CD4-positive, alpha-beta memory T cell (primary cell): Measurements from ENCODE around the gene DNM1L. TPM values are rescaled to one million over a fixed set of nuclear protein-coding genes. Genes with fewer than 3 reads are reported as not detected.
A peak's percentile ranks its signal among the peaks of the same experiment; 100 is the strongest.

Source experiments
- CTCF ChIA-PET: fragments of 350-600 bp; sonication (Branson Sonifier 250); formaldehyde crosslinking; loops from one replicate; lab custom pipeline; 2021; ENCODE audit warnings: inconsistent platforms; ENCODE audit not compliant: partially characterized antibody; lab: Charles Lee
- POLR2A ChIA-PET: fragments of 350-600 bp; sonication (Branson Sonifier 250); formaldehyde crosslinking; loops from one replicate; lab custom pipeline; 2021; ENCODE audit not compliant: partially characterized antibody; lab: Charles Lee
- DNase-seq, 5 donors: peaks; one replicate each; pipeline versions ENCODE4 v3.0.0 to v3.0.0-alpha.2; 2020 to 2022; ENCODE audit warnings: mixed read lengths in 1 of 5
- H3K27ac ChIP-seq: one replicate; pipeline ENCODE4 v1.7.0; 2013; ENCODE audit warnings: low read depth, low read length
- H3K27me3 ChIP-seq: 2 replicates; pipeline ENCODE4 v1.7.0; 2013; ENCODE audit warnings: mild to moderate bottlenecking, low read length, moderate library complexity; ENCODE audit not compliant: insufficient read depth
- H3K36me3 ChIP-seq: 2 replicates; pipeline ENCODE4 v1.7.0; 2013; ENCODE audit warnings: mild to moderate bottlenecking, low read length, moderate library complexity; ENCODE audit not compliant: insufficient read depth
- H3K4me1 ChIP-seq: 2 replicates; pipeline ENCODE4 v1.7.0; 2013; ENCODE audit warnings: mild to moderate bottlenecking, low read length, moderate library complexity; ENCODE audit not compliant: insufficient read depth
- H3K4me3 ChIP-seq, 2 donors: one replicate each; pipeline ENCODE4 v1.7.0; 2013; ENCODE audit warnings: low read length in 2 of 2, mild to moderate bottlenecking in 1 of 2
- H3K9me3 ChIP-seq, 2 donors: one replicate each; pipeline ENCODE4 v1.7.0; 2013; ENCODE audit warnings: low read length in 2 of 2, control low read depth in 1 of 2; ENCODE audit not compliant: control insufficient read depth in 1 of 2
- H3K27ac Mint-ChIP-seq, 7 donors: one replicate each; pipeline ENCODE4 v1.8.0; 2020 to 2021; ENCODE audit warnings: mixed read lengths in 7 of 7, mild to moderate bottlenecking in 6 of 7, inconsistent platforms in 3 of 7, moderate library complexity in 3 of 7
- H3K27me3 Mint-ChIP-seq, 2 donors: one replicate each; pipeline ENCODE4 v1.8.0; 2020 to 2021; ENCODE audit warnings: mixed read lengths in 2 of 2
- H3K36me3 Mint-ChIP-seq, 2 donors: one replicate each; pipeline ENCODE4 v1.8.0; 2020 to 2021; ENCODE audit warnings: mixed read lengths in 2 of 2, inconsistent platforms in 1 of 2, mild to moderate bottlenecking in 1 of 2
- H3K4me1 Mint-ChIP-seq, 4 donors: one replicate each; pipeline ENCODE4 v1.8.0; 2020 to 2021; ENCODE audit warnings: mixed read lengths in 4 of 4, mild to moderate bottlenecking in 1 of 4
- H3K4me3 Mint-ChIP-seq, 8 donors: one replicate each; pipeline ENCODE4 v1.8.0; 2020 to 2021; ENCODE audit warnings: mixed read lengths in 8 of 8, mild to moderate bottlenecking in 7 of 8, moderate library complexity in 6 of 8, inconsistent platforms in 3 of 8
- H3K9me3 Mint-ChIP-seq, 8 donors: one replicate each; pipeline ENCODE4 v1.8.0; 2020 to 2021; ENCODE audit warnings: mixed read lengths in 8 of 8, mild to moderate bottlenecking in 5 of 8, inconsistent platforms in 3 of 8, moderate library complexity in 1 of 8
- intact Hi-C: fragments of 100-400 bp; cut with micrococcal nuclease; formaldehyde crosslinking; loops from one replicate; pipeline ENCODE4 v1.15.1; 2023
- polyA plus RNA-seq, 2 donors: library from polyadenylated mRNA; unstranded; fragments of 300-500 nt; fragmentation: Illumina TruSeq; gene quantifications; one replicate each; pipeline ENCODE4 v1.2.3, GENCODE V29; 2021
- total RNA-seq, 2 experiments: library from RNA; stranded (reverse); gene quantifications; one replicate each; pipeline ENCODE4 v1.2.3, GENCODE V29; 2021

Gene DNM1L
- total and polyA plus RNA-seq, 4 experiments from 2014 or later, result 12.9 to 50.1 (median 32.5) TPM

DNA sequence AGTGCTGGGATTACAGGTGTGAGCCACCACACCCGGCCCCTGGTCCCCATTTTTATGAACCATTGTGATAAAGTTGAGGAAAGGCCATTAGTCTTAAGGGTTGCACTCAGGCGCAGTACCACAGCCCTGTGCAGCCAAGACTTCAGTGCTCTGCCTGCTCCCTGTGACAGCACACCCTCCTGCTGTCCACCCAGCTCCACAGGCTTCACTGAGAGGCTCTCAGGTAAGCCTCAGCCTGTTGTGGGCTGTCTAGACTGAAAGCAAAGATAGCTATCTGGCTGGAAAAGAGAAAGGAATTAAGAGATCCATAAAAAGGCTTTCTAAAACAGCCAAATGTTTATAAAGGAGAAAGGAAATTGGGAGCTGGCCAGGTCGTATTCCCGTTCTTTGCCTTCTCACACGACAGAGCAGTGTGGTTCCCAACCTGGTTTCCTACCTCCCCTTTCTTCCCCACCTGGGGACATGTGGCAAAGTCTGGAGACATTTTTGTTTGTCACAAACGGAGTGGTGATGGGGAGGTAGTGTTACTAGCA lies 19.1 kb upstream of the DNM1L start:
- Histone ChIP-seq H3K27me3 (no peaks in the 10 kb centered on the region), H3K4me3 (no peak overlapping the region), H3K4me1 (no peaks in the 10 kb centered on the region), H3K27ac (no peak overlapping the region), H3K36me3 (no peaks in the 10 kb centered on the region), H3K9me3 (no peaks in the 10 kb centered on the region)
- Mint-ChIP-seq H3K4me3 (no peak overlapping the region), H3K9me3 (no peaks in the 10 kb centered on the region), H3K27ac (peak overlapping the region in 1 of 7 donors; percentile 19), H3K27me3 (peaks cover 0 to 1% of the 10 kb centered on the region in 2 donors), H3K36me3 (no peaks in the 10 kb centered on the region), H3K4me1 (peaks cover 0 to 4% (median 2%) of the 10 kb centered on the region in 4 donors)
- POLR2A ChIA-PET, result no interaction called here
- intact Hi-C loops, result no loop called here
- CTCF ChIA-PET, result no interaction called here
- DNase-seq, result no peak

DNA sequence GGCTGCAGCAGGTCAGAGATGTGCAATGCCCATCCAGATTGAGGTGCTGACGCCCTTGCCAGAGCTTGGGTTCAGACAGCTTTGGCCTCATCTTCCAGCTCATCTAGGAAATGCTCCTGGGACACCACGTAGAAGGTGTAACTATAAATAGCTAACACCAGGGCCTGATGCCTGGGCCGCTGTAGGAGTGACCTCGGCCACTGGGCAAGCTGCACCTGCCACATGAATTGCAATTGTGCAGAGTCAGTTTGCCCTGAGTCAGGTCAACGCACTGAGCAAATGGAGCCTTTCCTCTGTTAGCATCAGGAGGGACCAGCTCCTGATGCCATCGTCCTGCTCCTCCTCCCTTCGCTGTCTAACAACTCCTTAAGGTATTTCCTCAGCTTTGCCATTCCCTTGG lies 17.4 kb upstream of the DNM1L start:
- intact Hi-C loops, result no loop called here
- no peak for DNase-seq
- H3K27me3 Mint-ChIP-seq, result peaks cover 0 to 1% of the 10 kb centered on the region in 2 donors
- H3K4me1 ChIP-seq, result no peaks in the 10 kb centered on the region
- H3K9me3 ChIP-seq, result no peaks in the 10 kb centered on the region
- H3K36me3 Mint-ChIP-seq, result no peaks in the 10 kb centered on the region
- no peak overlapping the region for H3K4me3 ChIP-seq
- H3K4me3 Mint-ChIP-seq, result no peak overlapping the region
- H3K27ac ChIP-seq, result no peak overlapping the region
- H3K4me1 Mint-ChIP-seq, result peaks cover 0 to 4% (median 2%) of the 10 kb centered on the region in 4 donors
- H3K27me3 ChIP-seq, result no peaks in the 10 kb centered on the region
- H3K27ac Mint-ChIP-seq, result no peak overlapping the region
- no peaks in the 10 kb centered on the region for H3K36me3 ChIP-seq
- H3K9me3 Mint-ChIP-seq, result no peaks in the 10 kb centered on the region
- POLR2A ChIA-PET, result no interaction called here
- CTCF ChIA-PET, result no interaction called here

- Histone ChIP-seq H3K27ac (no peak overlapping the region), H3K27me3 (no peaks in the 10 kb centered on the region), H3K4me1 (no peaks in the 10 kb centered on the region), H3K36me3 (no peaks in the 10 kb centered on the region), H3K4me3 (no peak overlapping the region), H3K9me3 (no peaks in the 10 kb centered on the region)
- no peak overlapping the region for H3K27ac Mint-ChIP-seq
- H3K4me3 Mint-ChIP-seq, result no peak overlapping the region
- no peak for DNase-seq
- peaks cover 0 to 2% (median 0%) of the 10 kb centered on the region in 8 donors for H3K9me3 Mint-ChIP-seq
- CTCF ChIA-PET, result interaction anchor here (1.2 kb wide), 1 partner anchor 93 kb away, joined by 3 read pairs; the partner anchor contains the start of gene YARS2
- H3K36me3 Mint-ChIP-seq, result no peaks in the 10 kb centered on the region
- peaks cover 1 to 2% of the 10 kb centered on the region in 2 donors for H3K27me3 Mint-ChIP-seq
- intact Hi-C loops, result no loop called here
- peaks cover 0 to under 1% (median under 1%) of the 10 kb centered on the region in 4 donors for H3K4me1 Mint-ChIP-seq
- POLR2A ChIA-PET, result no interaction called here
Observed at GRCh38 chr12:32662665-32663064, 16.4 kb upstream of the DNM1L start.

- H3K9me3 Mint-ChIP-seq, result peaks cover 0 to 24% (median 18%) of the 10 kb centered on the region in 8 donors
- H3K36me3 ChIP-seq, result no peaks in the 10 kb centered on the region
- no peaks in the 10 kb centered on the region for H3K4me1 ChIP-seq
- H3K36me3 Mint-ChIP-seq, result peaks cover 0 to 5% of the 10 kb centered on the region in 2 donors
- peak overlapping the region in 1 of 7 donors; percentile 30 for H3K27ac Mint-ChIP-seq
- ChIA-PET CTCF (no interaction called here), POLR2A (no interaction called here)
- H3K27me3 ChIP-seq, result no peaks in the 10 kb centered on the region
- peak overlapping the region in 4 of 8 donors; percentile 15 to 73 (median 34) for H3K4me3 Mint-ChIP-seq
- H3K27ac ChIP-seq, result no peak overlapping the region
- H3K27me3 Mint-ChIP-seq, result peaks cover 2 to 8% of the 10 kb centered on the region in 2 donors
- no peaks in the 10 kb centered on the region for H3K4me1 Mint-ChIP-seq
- no peak overlapping the region for H3K4me3 ChIP-seq
- intact Hi-C loops, result no loop called here
- no peak for DNase-seq
- H3K9me3 ChIP-seq, result no peaks in the 10 kb centered on the region
Observed at GRCh38 chr12:32666018-32666417, 13.1 kb upstream of the DNM1L start.

- H3K27me3 ChIP-seq, result no peaks in the 10 kb centered on the region
- ChIA-PET CTCF (no interaction called here), POLR2A (no interaction called here)
- Mint-ChIP-seq H3K4me3 (no peak overlapping the region), H3K4me1 (no peaks in the 10 kb centered on the region), H3K27ac (no peak overlapping the region), H3K27me3 (peaks cover 2 to 9% of the 10 kb centered on the region in 2 donors), H3K36me3 (peaks cover 0 to 5% of the 10 kb centered on the region in 2 donors), H3K9me3 (peaks cover 0 to 24% (median 18%) of the 10 kb centered on the region in 8 donors)
- H3K36me3 ChIP-seq, result no peaks in the 10 kb centered on the region
- H3K9me3 ChIP-seq, result no peaks in the 10 kb centered on the region
- DNase-seq, result no peak
- H3K4me1 ChIP-seq, result no peaks in the 10 kb centered on the region
- H3K4me3 ChIP-seq, result no peak overlapping the region
- intact Hi-C loops, result no loop called here
- H3K27ac ChIP-seq, result no peak overlapping the region
Observed at GRCh38 chr12:32669584-32669983, 9.5 kb upstream of the DNM1L start.

DNA sequence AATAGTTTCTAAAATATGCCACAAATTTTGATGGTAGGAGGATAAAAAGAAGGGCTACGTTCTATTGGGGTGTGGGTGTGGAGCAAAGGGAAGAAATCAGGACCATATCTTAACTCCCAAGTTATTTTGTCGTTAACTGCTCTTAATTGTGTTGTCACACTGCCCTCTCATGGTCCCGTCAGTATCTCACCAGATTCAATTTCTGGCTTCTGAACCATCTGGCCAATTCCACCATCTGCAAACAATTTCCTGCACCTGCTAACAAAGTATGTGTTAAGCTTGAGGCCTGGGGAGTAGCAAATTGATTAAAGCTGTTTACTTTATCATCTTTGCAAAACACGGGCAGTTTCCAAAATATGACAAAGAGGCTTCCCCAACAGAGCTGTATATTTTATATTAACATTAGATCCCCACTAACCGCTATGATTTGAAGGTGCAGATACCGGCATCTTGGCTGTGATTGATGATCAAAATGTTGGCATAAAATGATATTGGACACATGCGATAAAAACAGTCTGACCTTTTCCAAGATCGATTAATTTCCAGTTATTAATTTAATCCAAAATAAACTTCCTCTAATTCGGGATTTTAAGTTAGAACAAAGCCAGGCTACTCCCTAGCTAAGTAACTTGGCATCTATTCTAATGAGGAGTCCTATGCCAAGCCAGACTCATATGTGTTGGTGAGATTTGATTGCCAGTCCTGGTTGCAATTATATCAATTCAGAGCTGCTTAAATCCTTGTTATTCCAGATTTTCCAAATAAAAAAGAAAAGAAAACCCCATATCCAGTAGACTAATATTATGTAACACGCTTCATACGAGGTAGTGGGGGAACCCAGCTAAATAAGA lies 6.9 kb upstream of the DNM1L start:
- POLR2A ChIA-PET, result no interaction called here
- H3K36me3 ChIP-seq, result no peaks in the 10 kb centered on the region
- H3K27me3 Mint-ChIP-seq, result peaks cover 2 to 7% of the 10 kb centered on the region in 2 donors
- CTCF ChIA-PET, result interaction anchor here (1.4 kb wide), 1 partner anchor 1019 kb away, joined by 3 read pairs; no protein-coding TSS in a partner anchor
- no peaks in the 10 kb centered on the region for H3K4me1 ChIP-seq
- no peak overlapping the region for H3K4me3 Mint-ChIP-seq
- DNase-seq, result no peak
- peak overlapping the region in 1 of 7 donors; percentile 32 for H3K27ac Mint-ChIP-seq
- H3K27me3 ChIP-seq, result no peaks in the 10 kb centered on the region
- H3K9me3 Mint-ChIP-seq, result peaks cover 0 to 24% (median 18%) of the 10 kb centered on the region in 8 donors
- no peaks in the 10 kb centered on the region for H3K4me1 Mint-ChIP-seq
- peaks cover 0 to 5% of the 10 kb centered on the region in 2 donors for H3K36me3 Mint-ChIP-seq
- no peak overlapping the region for H3K4me3 ChIP-seq
- H3K9me3 ChIP-seq, result no peaks in the 10 kb centered on the region
- no peak overlapping the region for H3K27ac ChIP-seq
- intact Hi-C loops, result loop anchor here (10.0 kb wide), 2 partner anchors 1597 to 1977 kb away; partner anchors contain the start of genes DDX11 and IPO8

DNA sequence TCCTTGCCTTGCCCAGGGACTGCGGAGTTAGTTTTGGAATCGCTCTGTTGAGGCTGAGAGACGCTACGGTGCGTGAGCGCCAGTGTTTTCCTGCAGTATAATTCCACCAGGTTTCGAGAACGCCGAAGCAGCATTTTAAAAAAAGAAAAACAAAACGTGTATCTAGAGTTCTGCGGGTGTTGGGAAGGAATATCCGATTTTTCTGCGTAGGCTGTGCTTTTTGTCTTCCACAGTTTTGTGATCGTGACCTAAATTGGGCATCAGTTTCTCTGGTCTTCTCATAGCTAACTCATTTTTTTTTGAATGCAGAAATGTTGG lies 778 bp downstream of the DNM1L start:
- no peaks in the 10 kb centered on the region for H3K27me3 ChIP-seq
- H3K27me3 Mint-ChIP-seq, result no peaks in the 10 kb centered on the region
- peak overlapping the region; percentile 30 to 97 (median 93) for H3K27ac Mint-ChIP-seq
- H3K27ac ChIP-seq, result peak overlapping the region; percentile 87
- no peaks in the 10 kb centered on the region for H3K9me3 ChIP-seq
- peaks cover 3 to 12% of the 10 kb centered on the region in 2 donors for H3K36me3 Mint-ChIP-seq
- H3K36me3 ChIP-seq, result no peaks in the 10 kb centered on the region
- no peaks in the 10 kb centered on the region for H3K9me3 Mint-ChIP-seq
- H3K4me1 ChIP-seq, result peaks cover 18% of the 10 kb centered on the region
- ChIA-PET POLR2A (no interaction called here), CTCF (interaction anchor here (2.7 kb wide), 1 partner anchor 75 kb away, joined by 21 read pairs; the partner anchor contains the start of gene YARS2)
- peaks cover 14 to 37% (median 27%) of the 10 kb centered on the region in 4 donors for H3K4me1 Mint-ChIP-seq
- DNase-seq, result no peak
- H3K4me3 Mint-ChIP-seq, result peak overlapping the region; percentile 89 to 97 (median 94)
- intact Hi-C loops, result loop anchor here (1.0 to 10.0 kb wide), 9 partner anchors 76 to 1985 kb away; partner anchors contain the start of genes ALG10, AMN1, DDX11 and ETFBKMT
- peak overlapping the region; percentile 65 to 69 for H3K4me3 ChIP-seq
